Germinal center (tissue), 1 donor: ENCODE results near the gene NRG3.

Experiments used
- DNase-seq: peaks from one replicate; pipeline ENCODE4 v3.0.0; 2012; ENCODE audit warnings: mixed read lengths, low spot score

NRG3 gene

DNA sequence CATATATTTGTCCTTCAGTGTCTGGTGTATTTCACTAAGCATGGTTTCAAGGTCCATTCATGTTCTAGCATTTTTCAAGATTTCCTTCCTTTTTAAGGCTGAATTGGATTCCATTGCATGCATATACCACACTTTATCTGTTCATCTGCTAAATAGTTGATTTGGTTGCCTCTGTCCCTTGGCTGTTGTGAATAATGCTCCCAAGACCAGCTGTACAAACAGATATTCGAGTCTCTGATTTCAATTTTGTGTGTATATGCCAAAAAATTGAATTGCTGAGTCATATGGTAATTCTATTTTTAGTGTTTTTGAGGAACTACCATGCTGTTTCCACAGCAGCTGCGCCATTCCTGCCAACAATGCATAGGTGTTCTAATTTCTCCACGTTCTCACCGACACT is 216.4 kb downstream of the NRG3 start:
- no peak for DNase-seq

DNA sequence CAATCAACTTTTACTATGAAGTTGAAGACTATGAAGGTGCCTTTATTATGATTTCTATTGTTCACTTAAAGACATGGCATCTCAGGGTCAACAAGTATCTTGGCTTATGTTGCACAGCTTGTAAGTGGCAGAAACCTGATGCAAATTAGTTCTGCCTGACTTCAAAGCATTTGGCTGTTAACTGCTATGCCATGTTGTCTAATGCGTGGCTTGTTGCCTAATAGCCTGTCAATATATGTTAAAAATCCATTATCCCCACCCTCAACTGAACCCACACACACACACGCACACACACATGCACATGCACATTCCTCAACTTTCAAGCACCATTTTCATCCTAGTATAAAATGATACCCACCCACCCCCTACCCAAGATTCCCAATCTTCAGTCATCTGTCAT is 217.1 kb downstream of the NRG3 start:
- DNase-seq, result no peak

DNA sequence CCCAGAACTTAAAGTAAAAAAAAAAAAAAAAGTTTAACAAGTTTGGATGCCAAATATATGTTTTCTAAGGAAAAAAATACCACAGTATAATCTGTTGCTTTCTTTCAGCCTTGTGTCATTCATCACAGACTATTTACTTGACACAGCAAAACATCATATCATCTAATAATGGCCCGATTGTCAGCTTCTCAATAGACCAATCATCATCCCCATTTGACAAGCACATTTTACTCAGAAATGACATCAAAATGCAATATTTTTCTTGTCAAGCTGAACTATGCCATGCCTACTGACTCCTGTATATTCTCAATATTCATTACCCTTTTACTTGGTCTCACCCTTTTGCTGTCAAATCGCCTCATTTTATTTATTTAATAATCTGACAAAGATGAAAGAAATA is 249.7 kb downstream of the NRG3 start:
- no peak for DNase-seq

- DNase-seq, result no peak
These were observed 253.5 kb downstream of the NRG3 start for GRCh38 chr10:82128527-82128926.

- DNase-seq, result no peak
These were observed 261.1 kb downstream of the NRG3 start for GRCh38 chr10:82136103-82136502.

DNA sequence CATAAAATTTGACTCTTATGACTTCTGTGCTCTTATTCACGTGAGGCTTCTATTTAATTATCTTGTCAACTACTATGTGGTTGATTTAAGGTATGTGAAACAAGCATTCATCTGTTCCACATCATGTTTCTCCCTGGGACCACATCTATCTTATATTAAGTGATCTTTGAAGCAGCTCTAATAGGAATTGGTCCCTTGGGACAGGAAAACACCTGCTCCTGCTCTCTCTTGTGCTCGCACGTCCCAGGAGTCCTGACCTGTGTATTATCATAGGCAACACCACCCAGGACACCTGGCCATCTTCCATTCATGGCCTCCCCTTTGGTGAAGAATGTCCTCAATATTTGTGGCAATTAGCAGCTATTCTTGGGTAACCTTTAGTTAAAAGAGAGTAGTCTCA is 269.2 kb downstream of the NRG3 start:
- DNase-seq, result no peak

GRCh38 chr10:82148764-82149163 is 273.8 kb downstream of the NRG3 start:
- DNase-seq, result no peak

DNA sequence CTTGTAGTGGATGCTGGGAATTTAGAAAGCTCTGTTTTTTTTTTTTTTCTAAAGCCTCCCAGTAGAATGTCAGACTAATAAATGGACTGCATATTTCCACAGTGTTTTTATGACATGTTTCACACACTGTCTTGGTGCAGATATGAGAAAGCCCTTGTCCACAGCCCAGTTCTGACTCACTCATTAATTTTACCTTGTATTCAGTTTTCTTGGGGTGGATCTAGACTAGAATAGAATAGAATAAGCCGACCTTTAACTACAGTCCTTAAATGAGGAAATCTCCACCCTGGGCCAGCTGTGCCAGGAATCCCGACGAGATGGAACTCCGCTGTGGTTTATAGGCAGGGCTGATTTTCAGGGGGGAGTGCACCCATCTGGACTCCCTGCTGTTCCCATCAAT is 274.7 kb downstream of the NRG3 start:
- no peak for DNase-seq

GRCh38 chr10:82150123-82150900 is 275.3 kb downstream of the NRG3 start:
- no peak for DNase-seq

DNA sequence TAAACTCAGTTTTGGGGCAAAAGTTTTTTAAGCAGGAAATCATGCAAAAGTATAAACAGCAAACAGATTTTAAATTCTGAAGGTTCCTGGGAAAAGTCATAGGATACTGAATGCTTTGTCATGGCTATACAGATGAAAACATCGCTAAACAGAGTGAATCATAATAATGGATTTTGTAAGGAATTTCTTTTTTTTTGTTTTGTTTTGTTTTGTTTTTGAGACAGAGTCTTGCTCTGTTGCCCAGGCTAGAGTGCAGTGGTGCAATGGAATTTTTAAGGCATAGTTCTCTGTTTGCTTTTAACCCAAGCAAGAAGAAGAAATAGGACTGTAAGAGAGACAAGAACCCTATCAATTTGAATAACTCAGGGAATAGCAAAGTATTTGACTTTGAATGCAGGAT is 285.3 kb downstream of the NRG3 start:
- DNase-seq, result no peak

GRCh38 chr10:82161264-82161663 is 286.3 kb downstream of the NRG3 start:
- no peak for DNase-seq

- no peak for DNase-seq
These were observed 287.7 kb downstream of the NRG3 start for GRCh38 chr10:82162549-82163195.

DNA sequence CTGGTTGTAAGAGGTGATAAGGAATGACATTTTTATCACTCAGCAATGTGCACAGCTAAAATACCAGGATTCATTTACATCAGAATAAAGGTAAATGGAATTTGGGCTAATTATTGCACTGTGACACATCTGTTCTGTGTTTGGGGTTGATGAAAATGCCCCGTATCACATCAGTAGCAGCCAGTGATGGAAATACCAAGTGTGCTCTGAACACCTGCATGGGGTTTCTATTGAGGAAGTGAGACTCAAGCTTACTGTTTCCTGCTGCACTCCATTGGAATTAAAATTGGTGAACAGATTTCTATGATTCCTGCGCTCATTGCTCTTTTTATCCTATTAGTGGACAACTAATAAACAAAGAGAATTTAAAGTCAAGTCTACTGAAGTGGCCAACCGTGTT is 296.9 kb downstream of the NRG3 start:
- DNase-seq, result no peak

- DNase-seq, result no peak
These were observed 301.6 kb downstream of the NRG3 start for GRCh38 chr10:82176587-82176986.

GRCh38 chr10:82190432-82191260 is 315.7 kb downstream of the NRG3 start:
- DNase-seq, result no peak

DNA sequence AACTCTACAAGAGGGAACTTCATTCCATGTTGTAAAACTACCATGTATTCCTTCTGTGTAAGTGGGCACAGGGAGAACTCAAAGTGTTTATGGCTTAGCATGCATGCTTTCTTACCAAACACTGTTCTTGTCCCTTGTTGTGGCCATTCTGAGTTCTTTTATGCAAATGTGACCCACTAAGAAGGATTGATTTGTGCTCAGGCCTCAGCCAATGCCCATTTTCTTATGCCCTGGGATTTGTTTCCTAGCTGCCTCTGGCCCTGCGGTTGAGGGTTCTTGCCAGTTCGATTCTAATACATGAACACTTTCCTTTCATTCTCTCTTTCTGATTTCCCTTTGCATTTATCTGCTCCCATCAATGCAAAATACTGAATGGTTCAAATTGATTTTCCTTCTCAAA is 316.7 kb downstream of the NRG3 start:
- DNase-seq, result no peak

DNA sequence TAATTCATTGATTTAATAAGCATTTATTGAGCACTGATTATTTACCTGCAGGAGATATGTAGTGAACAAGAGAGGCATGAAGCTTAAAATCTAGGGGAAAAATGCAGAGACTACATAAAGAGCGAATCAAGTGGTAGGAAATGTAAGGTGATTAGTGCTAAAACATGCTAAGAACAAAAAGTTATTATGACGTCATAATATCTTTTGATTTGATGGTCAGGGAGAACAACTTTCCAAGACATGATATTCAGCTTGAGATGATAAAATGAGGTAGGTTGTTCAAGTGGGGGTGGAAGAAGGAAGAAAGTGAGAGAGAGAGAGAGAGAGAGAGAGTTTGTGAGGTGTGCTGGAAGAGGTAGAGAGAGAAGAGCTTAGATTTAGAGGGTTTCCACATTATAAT is 317.7 kb downstream of the NRG3 start:
- no peak for DNase-seq

GRCh38 chr10:82194419-82194818 is 319.4 kb downstream of the NRG3 start:
- DNase-seq, result no peak

DNA sequence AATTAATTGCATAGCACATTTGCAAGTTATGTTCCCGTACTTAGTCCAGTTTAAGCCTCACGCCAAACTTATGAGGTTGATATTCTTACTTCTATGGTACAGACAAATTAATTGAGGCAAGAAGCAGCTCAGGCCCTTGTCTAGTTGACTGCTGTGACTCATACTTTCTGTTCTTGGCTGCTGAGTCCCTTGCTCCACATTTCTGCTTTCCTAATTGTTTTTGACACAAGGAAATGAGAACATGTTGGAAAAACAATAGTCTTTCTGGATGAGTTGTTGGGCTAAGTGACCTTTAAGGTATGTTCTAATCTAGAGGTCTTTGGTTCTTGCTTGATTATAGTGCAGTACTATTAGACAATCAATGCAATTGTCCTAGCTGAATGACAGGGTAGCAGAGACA is 331.8 kb downstream of the NRG3 start:
- no peak for DNase-seq

DNA sequence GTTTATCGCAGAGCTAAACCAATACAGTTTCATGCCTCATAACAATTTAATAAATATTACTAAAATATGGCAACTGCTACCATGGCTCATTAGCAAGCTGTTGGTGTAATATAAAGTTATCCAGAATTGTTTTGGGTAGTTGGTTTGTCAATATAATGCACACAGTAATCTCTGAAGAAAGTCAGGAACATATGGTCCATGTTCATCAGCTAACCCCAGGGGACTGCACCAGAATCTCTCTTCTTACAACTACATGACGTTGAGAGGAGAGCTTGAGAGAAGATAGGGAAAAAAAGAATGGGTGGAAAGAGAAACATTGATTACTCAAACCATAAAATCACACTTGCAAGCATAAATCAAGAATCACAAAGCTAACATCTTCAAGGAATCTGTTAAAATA is 333.7 kb downstream of the NRG3 start:
- DNase-seq, result no peak

GRCh38 chr10:82210331-82210730 is 335.3 kb downstream of the NRG3 start:
- no peak for DNase-seq

- DNase-seq, result no peak
These were observed 336.4 kb downstream of the NRG3 start for GRCh38 chr10:82211346-82211745.

DNA sequence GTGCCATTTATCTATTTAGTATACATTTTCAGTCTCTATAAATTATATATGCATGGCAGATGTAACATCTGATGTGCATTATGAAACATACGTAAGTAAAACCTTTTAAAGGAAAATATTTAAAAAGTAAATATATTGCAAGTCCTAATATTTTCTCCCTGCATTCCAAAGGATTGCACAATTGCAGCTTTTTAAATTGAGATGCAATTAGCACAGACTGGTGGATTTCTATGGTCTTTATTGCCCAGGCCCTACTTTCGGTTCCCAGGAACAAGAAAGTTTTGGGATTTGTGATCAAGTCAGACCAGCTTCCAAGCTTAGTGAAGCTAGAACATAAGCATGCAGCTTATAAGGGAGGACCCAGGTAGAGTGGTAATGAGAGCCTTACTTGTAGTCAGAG is 337.8 kb downstream of the NRG3 start:
- no peak for DNase-seq
